ENCODE measurements around the gene HGD.

The HGD gene

GRCh38 chr3:120615847-120616609 is 66.0 kb downstream of the HGD start:
- no peak for TF ChIP-seq SUZ12 (IDR thresholded peaks at IDR 0.05; ENCODE audit: extremely low read depth, insufficient read depth, insufficient read length)
- peak; percentile 20 for TF ChIP-seq YY1 (IDR thresholded peaks at IDR 0.05; ENCODE audit: insufficient read depth, insufficient read length)
- TF ChIP-seq ZNF274 (IDR thresholded peaks at IDR 0.05; ENCODE audit: low read depth, low read length), result no peak
- Histone ChIP-seq H3K36me3 (ENCODE audit: insufficient read depth, insufficient read length, low read length) (no peaks in the 10 kb centered on the region), H3K9ac (ENCODE audit: insufficient read length, low read depth) (no peak overlapping the region), H3K4me1 (ENCODE audit: insufficient read depth, insufficient read length) (no peaks in the 10 kb centered on the region), H3K4me3 (ENCODE audit: insufficient read length, low read depth) (no peak overlapping the region), H3K27me3 (ENCODE audit: insufficient read depth, insufficient read length) (no peaks in the 10 kb centered on the region), H3K9me3 (ENCODE audit: insufficient read depth, low read length) (no peaks in the 10 kb centered on the region; the same call in 1 of the 2 replicates)
- DNase-seq (ENCODE audit: low read depth, low spot score), result no peak

- Histone ChIP-seq H3K9ac (ENCODE audit: insufficient read length, low read depth) (no peak overlapping the region), H3K27me3 (ENCODE audit: insufficient read depth, insufficient read length) (no peaks in the 10 kb centered on the region), H3K4me1 (ENCODE audit: insufficient read depth, insufficient read length) (no peaks in the 10 kb centered on the region), H3K36me3 (ENCODE audit: insufficient read depth, insufficient read length, low read length) (no peaks in the 10 kb centered on the region), H3K9me3 (ENCODE audit: insufficient read depth, low read length) (no peaks in the 10 kb centered on the region; the same call in 1 of the 2 replicates), H3K4me3 (ENCODE audit: insufficient read length, low read depth) (no peak overlapping the region)
- TF ChIP-seq ZNF274 (IDR thresholded peaks at IDR 0.05; ENCODE audit: low read depth, low read length), result no peak
- TF ChIP-seq YY1 (IDR thresholded peaks at IDR 0.05; ENCODE audit: insufficient read depth, insufficient read length), result no peak
- TF ChIP-seq SUZ12 (IDR thresholded peaks at IDR 0.05; ENCODE audit: extremely low read depth, insufficient read depth, insufficient read length), result no peak
- DNase-seq (ENCODE audit: low read depth, low spot score), result no peak
Measured at GRCh38 chr3:120614765-120615164, 67.3 kb downstream of the HGD start.

- H3K36me3 ChIP-seq (ENCODE audit: insufficient read depth, insufficient read length, low read length), result no peaks in the 10 kb centered on the region
- H3K9ac ChIP-seq (ENCODE audit: insufficient read length, low read depth), result no peak overlapping the region
- DNase-seq (ENCODE audit: low read depth, low spot score), result no peak
- TF ChIP-seq YY1 (IDR thresholded peaks at IDR 0.05; ENCODE audit: insufficient read depth, insufficient read length) (no peak), ZNF274 (IDR thresholded peaks at IDR 0.05; ENCODE audit: low read depth, low read length) (no peak), SUZ12 (IDR thresholded peaks at IDR 0.05; ENCODE audit: extremely low read depth, insufficient read depth, insufficient read length) (no peak)
- H3K4me3 ChIP-seq (ENCODE audit: insufficient read length, low read depth), result no peak overlapping the region
- H3K4me1 ChIP-seq (ENCODE audit: insufficient read depth, insufficient read length), result no peaks in the 10 kb centered on the region
- no peaks in the 10 kb centered on the region for H3K27me3 ChIP-seq (ENCODE audit: insufficient read depth, insufficient read length)
- H3K9me3 ChIP-seq (ENCODE audit: insufficient read depth, low read length), result no peaks in the 10 kb centered on the region
Measured at GRCh38 chr3:120608506-120608905, 73.5 kb downstream of the HGD start.

- no peaks in the 10 kb centered on the region for H3K9me3 ChIP-seq (ENCODE audit: insufficient read depth, low read length)
- no peaks in the 10 kb centered on the region for H3K27me3 ChIP-seq (ENCODE audit: insufficient read depth, insufficient read length)
- H3K9ac ChIP-seq (ENCODE audit: insufficient read length, low read depth), result no peak overlapping the region
- H3K36me3 ChIP-seq (ENCODE audit: insufficient read depth, insufficient read length, low read length), result peaks cover 27% of the 10 kb centered on the region
- DNase-seq (ENCODE audit: low read depth, low spot score), result no peak
- H3K4me1 ChIP-seq (ENCODE audit: insufficient read depth, insufficient read length), result no peaks in the 10 kb centered on the region
- no peak for TF ChIP-seq SUZ12 (IDR thresholded peaks at IDR 0.05; ENCODE audit: extremely low read depth, insufficient read depth, insufficient read length)
- H3K4me3 ChIP-seq (ENCODE audit: insufficient read length, low read depth), result no peak overlapping the region
Measured at GRCh38 chr3:120604784-120605183, 77.3 kb downstream of the HGD start.

DNA sequence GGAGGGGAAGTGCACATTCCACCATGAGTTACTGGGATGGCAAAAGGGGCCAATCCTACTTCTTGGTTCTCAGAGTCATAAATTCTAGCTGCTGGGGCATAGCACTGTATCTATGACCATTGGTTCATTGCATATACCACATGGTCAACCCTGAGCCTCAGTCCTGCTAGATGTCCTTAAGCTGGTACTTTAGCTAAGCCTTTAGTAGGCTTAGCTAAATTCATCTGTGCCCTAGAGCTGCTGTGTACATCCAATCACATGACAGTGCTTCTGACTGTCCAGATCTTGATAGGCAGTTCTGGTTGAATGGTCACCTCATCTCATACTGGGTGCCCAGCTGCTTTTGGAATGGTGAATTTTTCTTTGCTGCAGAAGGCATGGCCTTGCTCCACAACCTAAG is 77.7 kb downstream of the HGD start:
- DNase-seq (ENCODE audit: low read depth, low spot score), result no peak
- H3K36me3 ChIP-seq (ENCODE audit: insufficient read depth, insufficient read length, low read length), result peaks cover 31% of the 10 kb centered on the region
- no peaks in the 10 kb centered on the region for H3K4me1 ChIP-seq (ENCODE audit: insufficient read depth, insufficient read length)
- H3K9me3 ChIP-seq (ENCODE audit: insufficient read depth, low read length), result no peaks in the 10 kb centered on the region
- no peak overlapping the region for H3K4me3 ChIP-seq (ENCODE audit: insufficient read length, low read depth)
- TF ChIP-seq YY1 (IDR thresholded peaks at IDR 0.05; ENCODE audit: insufficient read depth, insufficient read length) (no peak), SUZ12 (IDR thresholded peaks at IDR 0.05; ENCODE audit: extremely low read depth, insufficient read depth, insufficient read length) (no peak), ZNF274 (IDR thresholded peaks at IDR 0.05; ENCODE audit: low read depth, low read length) (no peak)
- no peaks in the 10 kb centered on the region for H3K27me3 ChIP-seq (ENCODE audit: insufficient read depth, insufficient read length)
- H3K9ac ChIP-seq (ENCODE audit: insufficient read length, low read depth), result no peak overlapping the region

- Histone ChIP-seq H3K36me3 (ENCODE audit: insufficient read depth, insufficient read length, low read length) (peaks cover 48% of the 10 kb centered on the region), H3K9me3 (ENCODE audit: insufficient read depth, low read length) (no peaks in the 10 kb centered on the region)
Measured at GRCh38 chr3:120602682-120603081, 79.4 kb downstream of the HGD start.

DNA sequence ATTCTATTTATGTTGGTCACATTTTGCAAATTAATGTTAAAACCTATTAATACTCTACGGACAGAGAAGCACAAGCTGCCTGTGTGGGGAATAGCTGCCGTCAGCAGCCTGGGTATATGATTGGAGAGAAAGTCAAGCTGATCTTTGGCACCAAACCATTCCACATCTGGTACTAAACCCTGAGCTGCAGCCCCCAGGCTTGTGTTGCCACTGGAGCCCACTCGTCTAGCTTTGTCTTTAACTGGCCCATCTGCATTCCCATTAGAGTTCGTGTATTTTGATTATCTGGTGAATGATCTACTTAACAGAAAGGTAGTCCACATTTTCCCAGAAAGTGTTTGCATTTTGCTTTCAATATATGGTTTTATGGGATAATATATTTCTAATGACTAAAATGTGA is 80.5 kb downstream of the HGD start:
- Histone ChIP-seq H3K9me3 (ENCODE audit: insufficient read depth, low read length) (no peaks in the 10 kb centered on the region), H3K4me1 (ENCODE audit: insufficient read depth, insufficient read length) (no peaks in the 10 kb centered on the region), H3K9ac (ENCODE audit: insufficient read length, low read depth) (no peak overlapping the region), H3K4me3 (ENCODE audit: insufficient read length, low read depth) (no peak overlapping the region), H3K36me3 (ENCODE audit: insufficient read depth, insufficient read length, low read length) (peaks cover 48% of the 10 kb centered on the region), H3K27me3 (ENCODE audit: insufficient read depth, insufficient read length) (no peaks in the 10 kb centered on the region)
- TF ChIP-seq YY1 (IDR thresholded peaks at IDR 0.05; ENCODE audit: insufficient read depth, insufficient read length) (no peak), SUZ12 (IDR thresholded peaks at IDR 0.05; ENCODE audit: extremely low read depth, insufficient read depth, insufficient read length) (no peak), ZNF274 (IDR thresholded peaks at IDR 0.05; ENCODE audit: low read depth, low read length) (no peak)
- DNase-seq (ENCODE audit: low read depth, low spot score), result no peak

More at GRCh38 chr3:120602682-120603081, 79.4 kb downstream of the HGD start:
- Histone ChIP-seq H3K4me1 (ENCODE audit: insufficient read depth, insufficient read length) (no peaks in the 10 kb centered on the region), H3K27me3 (ENCODE audit: insufficient read depth, insufficient read length) (no peaks in the 10 kb centered on the region), H3K9ac (ENCODE audit: insufficient read length, low read depth) (no peak overlapping the region), H3K4me3 (ENCODE audit: insufficient read length, low read depth) (no peak overlapping the region)
- no peak for DNase-seq (ENCODE audit: low read depth, low spot score)
- TF ChIP-seq SUZ12 (IDR thresholded peaks at IDR 0.05; ENCODE audit: extremely low read depth, insufficient read depth, insufficient read length), result no peak
- no peak for TF ChIP-seq YY1 (IDR thresholded peaks at IDR 0.05; ENCODE audit: insufficient read depth, insufficient read length)
- no peak for TF ChIP-seq ZNF274 (IDR thresholded peaks at IDR 0.05; ENCODE audit: low read depth, low read length)
